HL-60 (cell line): ENCODE data around the gene LDB2.

Experiments
- CTCF ChIP-seq: IDR thresholded peaks from one replicate; pipeline ENCODE4 v1.5.1; 2011; ENCODE audit warnings: low read length, control low read depth, inconsistent platforms; ENCODE audit not compliant: insufficient read depth
- POLR2AphosphoS5 ChIP-seq: IDR thresholded peaks from 2 replicates; pipeline ENCODE4 v1.6.1; 2012; ENCODE audit warnings: low read depth
- TF ChIP-seq, protein P1 (sequence below): IDR thresholded peaks from 2 replicates; pipeline ENCODE4 v1.6.1; 2012; ENCODE audit warnings: low read depth; ENCODE audit not compliant: insufficient replicate concordance

DNA sequence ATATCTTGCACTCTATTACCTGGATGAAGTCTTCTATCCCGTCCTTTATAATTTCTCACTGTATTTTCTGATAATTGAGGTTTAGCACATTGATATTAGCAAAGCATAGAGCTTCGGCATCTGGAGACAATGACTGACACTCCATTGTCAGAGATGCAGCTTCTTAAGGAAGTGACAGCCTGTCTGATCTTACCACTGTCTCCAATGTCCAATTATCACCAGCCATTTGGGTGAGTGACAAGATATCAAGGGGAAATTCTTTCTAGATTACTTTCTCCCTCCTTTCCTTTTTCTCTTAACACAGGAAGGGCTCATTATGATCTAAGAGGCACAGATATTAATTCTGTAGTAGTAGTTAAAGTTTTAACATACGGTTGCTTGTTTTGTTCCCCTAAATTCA, 86.4 kb downstream of the LDB2 start:
- TF ChIP-seq CTCF (no peak), POLR2AphosphoS5 (no peak)
- TF ChIP-seq, protein P1, sequence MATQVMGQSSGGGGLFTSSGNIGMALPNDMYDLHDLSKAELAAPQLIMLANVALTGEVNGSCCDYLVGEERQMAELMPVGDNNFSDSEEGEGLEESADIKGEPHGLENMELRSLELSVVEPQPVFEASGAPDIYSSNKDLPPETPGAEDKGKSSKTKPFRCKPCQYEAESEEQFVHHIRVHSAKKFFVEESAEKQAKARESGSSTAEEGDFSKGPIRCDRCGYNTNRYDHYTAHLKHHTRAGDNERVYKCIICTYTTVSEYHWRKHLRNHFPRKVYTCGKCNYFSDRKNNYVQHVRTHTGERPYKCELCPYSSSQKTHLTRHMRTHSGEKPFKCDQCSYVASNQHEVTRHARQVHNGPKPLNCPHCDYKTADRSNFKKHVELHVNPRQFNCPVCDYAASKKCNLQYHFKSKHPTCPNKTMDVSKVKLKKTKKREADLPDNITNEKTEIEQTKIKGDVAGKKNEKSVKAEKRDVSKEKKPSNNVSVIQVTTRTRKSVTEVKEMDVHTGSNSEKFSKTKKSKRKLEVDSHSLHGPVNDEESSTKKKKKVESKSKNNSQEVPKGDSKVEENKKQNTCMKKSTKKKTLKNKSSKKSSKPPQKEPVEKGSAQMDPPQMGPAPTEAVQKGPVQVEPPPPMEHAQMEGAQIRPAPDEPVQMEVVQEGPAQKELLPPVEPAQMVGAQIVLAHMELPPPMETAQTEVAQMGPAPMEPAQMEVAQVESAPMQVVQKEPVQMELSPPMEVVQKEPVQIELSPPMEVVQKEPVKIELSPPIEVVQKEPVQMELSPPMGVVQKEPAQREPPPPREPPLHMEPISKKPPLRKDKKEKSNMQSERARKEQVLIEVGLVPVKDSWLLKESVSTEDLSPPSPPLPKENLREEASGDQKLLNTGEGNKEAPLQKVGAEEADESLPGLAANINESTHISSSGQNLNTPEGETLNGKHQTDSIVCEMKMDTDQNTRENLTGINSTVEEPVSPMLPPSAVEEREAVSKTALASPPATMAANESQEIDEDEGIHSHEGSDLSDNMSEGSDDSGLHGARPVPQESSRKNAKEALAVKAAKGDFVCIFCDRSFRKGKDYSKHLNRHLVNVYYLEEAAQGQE: no peak
